Sigmoid colon (tissue), 4 donors: ENCODE results near the gene SUGP2.

Experiments
- CTCF ChIP-seq, 4 experiments: fragments of 450-650 bp in 3 of 4; fragments of 200-600 bp in 1 of 4; IDR thresholded peaks; one replicate each; pipeline ENCODE4 v1.5.1; 2016 to 2019; ENCODE audit warnings: antibody characterized with exemption in 4 of 4, mild to moderate bottlenecking in 3 of 4, moderate library complexity in 2 of 4
- EP300 ChIP-seq, 4 donors: sonication (generic); formaldehyde crosslinking; IDR thresholded peaks; one replicate each; pipeline ENCODE4 v1.6.1; 2017; ENCODE audit warnings: antibody characterized with exemption in 4 of 4
- POLR2AphosphoS5 ChIP-seq, 4 donors: sonication (generic); formaldehyde crosslinking; IDR thresholded peaks; one replicate each; pipeline ENCODE4 v1.6.1; 2017; ENCODE audit warnings: antibody characterized with exemption in 4 of 4

GRCh38 chr19:19032420-19033175 lies 719 bp downstream of the SUGP2 start:
- TF ChIP-seq CTCF (IDR thresholded peaks at IDR 0.05) (no peak), EP300 (IDR thresholded peaks at IDR 0.05) (no peak), POLR2AphosphoS5 (IDR thresholded peaks at IDR 0.05) (no peak)
